Mesenteric fat pad (tissue), 1 donor: ENCODE results near the gene ZNF844. TPM values are rescaled to one million over a fixed set of nuclear protein-coding genes. Genes with fewer than 3 reads are reported as not detected.
"Not testable (repeated sequence)": the region's sequence is repeated elsewhere in the genome, so short reads cannot be mapped to it uniquely, and the experiment has no call there.

Experiments
- DNase-seq: peaks from one replicate; pipeline ENCODE4 v3.0.0-alpha.2; 2020; ENCODE audit warnings: low spot score
- long read RNA-seq: library from polyadenylated mRNA; unstranded; transcript quantifications from one replicate; pipeline ENCODE4 v2.0.0, GENCODE V29; 2020
- total RNA-seq: library from RNA; stranded (reverse); fragmentation: NEBNext Ultra II Directional; extraction: Animal tissue kit (Norgen Biotek cat#: 25700); gene quantifications from one replicate; pipeline ENCODE4 v1.2.1, GENCODE V29; 2021
- donor health status: DM: yes; HTN: yes; CAD: no.

The ZNF844 gene
- total RNA-seq, result 3.0 TPM
- long read RNA-seq, full-length matches to known transcripts, result 5 of 5 reads
- long read RNA-seq, partial matches to known transcripts, result 0 of 5 reads
- long read RNA-seq, other reads (novel, unspliced or antisense), result 0 of 5 reads

DNA sequence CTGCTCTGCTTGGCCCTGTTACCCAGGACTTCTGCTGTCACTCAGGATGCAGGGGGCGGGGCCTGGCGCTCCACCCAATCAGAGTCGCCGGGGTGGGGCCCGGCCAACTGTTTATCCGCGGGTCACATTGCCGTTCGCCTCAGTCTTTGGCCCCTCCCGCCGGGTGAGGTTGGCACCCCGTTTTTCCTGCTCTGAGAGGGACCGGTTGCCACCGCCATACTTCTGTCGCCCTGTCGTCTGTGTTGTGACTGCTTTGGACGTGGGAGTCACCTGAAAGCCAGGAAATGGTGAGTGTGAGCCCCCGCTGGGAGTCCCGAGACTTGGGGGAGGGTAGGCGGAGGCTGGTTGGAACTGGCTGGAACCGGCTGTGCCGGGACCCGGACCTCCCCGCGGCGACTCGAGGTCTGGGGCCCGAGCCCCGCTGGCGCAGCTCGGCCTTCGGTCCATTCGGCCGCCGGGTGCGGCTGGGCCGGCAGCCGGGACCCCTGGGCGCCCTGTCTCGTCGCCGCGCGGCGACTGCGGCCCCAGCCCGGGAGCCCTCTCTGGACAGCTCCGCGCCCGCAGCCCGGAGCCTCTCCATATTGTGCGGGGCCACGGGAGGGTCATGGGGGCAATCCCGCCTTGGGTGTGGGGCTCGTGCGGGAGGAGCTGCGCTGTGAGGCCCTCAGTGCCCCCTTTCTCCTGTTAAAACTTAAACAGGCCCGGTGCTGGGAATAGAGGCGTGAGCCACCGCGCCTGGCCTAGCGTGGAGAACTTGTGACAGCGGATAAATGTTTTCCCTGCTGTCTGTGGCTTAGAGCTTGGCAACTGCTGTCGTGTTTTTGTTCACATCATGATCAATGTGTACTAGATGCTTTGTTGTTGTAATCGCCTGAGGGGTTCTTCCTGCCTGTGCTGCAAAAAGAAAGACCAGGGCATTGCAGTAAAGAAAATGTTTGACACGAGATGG is at the start of gene ZNF844:
ZNF844 (plus strand) TSS at position 142 of the 949 bp plus-strand sequence; CDS start at position 285, 143 bp downstream.
- peak; percentile 98 for DNase-seq

DNA sequence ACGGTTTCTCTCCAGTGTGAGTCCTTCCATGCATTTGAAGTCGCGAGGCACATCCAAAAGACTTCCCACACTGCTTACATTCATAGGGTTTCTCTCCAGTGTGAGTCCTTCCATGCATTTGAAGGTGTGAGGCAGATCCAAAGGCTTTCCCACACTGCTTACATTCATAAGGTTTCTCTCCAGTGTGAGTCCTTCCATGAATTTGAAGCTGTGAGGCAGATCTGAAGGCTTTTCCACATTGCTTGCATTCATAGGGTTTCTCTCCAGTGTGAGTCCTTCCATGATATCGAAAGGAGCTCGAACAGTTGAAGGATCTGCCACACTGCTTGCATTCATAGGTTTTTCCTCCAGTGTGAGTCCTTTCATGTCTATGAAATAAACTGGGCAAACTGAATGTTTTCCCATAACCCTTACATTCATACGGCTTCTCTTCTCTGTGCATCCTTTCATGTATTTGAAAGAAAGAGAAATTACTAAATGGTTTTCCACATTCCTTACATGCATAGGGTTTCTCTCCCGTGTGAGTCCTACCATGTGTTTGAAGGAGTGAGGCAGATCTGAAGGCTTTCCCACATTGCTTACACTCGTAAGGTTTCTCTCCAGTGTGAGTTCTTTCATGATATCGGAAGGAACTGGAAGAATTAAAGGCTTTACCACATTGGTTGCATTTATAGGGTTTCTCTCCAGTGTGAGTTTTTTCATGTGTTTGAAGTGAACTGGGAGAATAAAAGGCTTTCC is 49.3 kb upstream of the ZNF844 start:
- DNase-seq, result no peak

DNA sequence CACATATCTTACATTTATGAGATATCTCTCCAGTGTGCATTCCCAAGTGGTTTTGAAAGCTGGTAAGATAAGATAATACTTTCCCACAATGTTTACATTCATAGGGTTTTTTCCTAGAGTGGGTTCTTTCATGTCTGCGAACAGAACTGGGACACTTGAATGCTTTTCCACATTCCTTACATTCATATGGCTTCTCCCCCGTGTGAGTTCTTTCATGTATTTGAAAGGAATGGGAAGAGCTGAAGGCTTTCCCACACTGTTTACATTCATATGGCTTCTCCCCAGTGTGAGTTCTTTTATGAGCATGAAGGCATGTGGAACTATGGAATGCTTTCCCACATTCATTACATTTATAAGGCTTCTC is 48.8 kb upstream of the ZNF844 start:
- no peak for DNase-seq

- no peak for DNase-seq
These were observed 30.3 kb upstream of the ZNF844 start for GRCh38 chr19:12034198-12034597.

DNA sequence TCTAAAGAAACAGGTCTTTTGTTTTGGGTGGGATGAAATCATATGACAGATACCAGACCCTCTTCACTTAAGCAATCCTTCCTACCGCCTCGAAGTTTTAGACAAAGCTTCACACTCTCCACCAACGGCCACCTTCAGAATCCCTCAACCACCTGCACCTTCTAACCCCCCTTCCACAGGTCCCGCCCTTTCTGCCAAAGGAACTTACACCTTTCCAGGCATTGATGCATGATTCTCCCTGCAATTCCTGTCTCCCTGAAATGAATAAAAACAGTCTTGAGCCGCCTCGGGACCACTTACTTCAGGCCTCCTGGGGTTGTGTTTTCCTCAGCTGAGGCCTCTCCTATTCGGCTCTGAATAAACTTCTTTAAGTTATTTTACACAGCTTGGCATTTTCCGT is 29.9 kb upstream of the ZNF844 start:
- peak; percentile 26 for DNase-seq

GRCh38 chr19:12035220-12036172 is 29.0 kb upstream of the ZNF844 start, which contains the start of gene ZNF433:
ZNF433 (minus strand) TSS chr19:12035679; CDS start chr19:12035539, 140 bp downstream.
- peak; percentile 94 for DNase-seq

GRCh38 chr19:12042893-12043292 is 21.6 kb upstream of the ZNF844 start:
- no peak for DNase-seq

- no peak for DNase-seq
These were observed 20.6 kb upstream of the ZNF844 start for GRCh38 chr19:12043752-12044422.

DNA sequence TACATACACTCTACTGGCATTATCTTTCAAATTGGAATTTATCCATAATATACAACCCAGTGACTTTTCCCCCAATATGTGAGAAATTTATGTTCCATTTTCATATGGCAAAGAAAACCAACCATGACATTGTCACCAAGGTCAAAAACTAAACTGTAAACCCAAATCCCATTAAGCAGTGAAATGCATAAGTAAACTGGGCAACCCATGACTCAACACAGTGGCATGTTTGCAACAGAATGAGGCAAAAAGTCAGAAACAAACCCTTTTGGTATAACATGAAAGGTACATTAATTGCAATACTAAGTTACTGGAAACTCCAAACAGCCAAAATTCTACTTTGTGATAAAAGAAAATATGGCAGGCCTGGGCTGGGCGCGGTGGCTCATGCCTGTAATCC is 16.7 kb upstream of the ZNF844 start:
- DNase-seq, result no peak

DNA sequence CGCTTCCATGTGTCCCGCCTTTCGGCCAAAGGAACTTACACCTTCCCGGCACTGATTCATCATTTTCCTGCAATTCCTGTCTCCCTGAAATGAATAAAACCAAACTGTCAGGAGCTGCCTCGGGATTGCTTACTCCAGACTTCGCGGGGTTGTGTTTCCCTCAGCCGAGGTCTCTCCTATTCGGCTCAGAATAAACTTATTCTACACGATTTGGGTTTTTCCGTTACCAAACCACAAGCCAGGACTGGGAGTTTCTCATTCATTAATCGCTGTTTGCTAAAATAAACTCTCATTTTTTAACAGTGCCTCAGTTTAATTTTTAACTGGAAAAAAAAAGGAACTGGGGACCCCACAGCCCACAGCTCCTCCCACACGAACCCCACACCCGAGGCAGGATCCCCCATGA is 12.4 kb upstream of the ZNF844 start:
- DNase-seq, result no peak

- DNase-seq, result peak; percentile 91
These were observed 11.9 kb upstream of the ZNF844 start, which contains the start of gene ZNF878 for GRCh38 chr19:12052497-12053169. ZNF878 (minus strand) TSS chr19:12052961; CDS start chr19:12052801, 160 bp downstream.

DNA sequence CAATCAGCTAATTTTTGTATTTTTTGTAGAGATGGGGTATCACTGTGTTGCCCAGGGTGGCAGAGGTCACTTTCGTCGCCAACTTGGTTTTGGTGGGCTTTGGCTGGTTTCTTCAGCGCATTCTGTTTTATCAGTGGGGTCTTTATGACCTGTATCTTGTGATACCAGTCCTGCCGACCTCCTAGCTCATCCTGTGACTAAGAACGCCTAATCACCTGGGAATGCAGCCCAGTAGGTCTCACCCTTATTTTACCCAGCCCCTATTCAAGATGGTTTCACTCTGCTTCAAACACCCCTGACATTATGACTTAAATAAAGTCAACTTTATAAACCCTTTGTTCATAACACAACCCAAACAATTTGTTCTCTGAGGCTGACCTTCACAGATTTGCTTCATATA is 8.7 kb upstream of the ZNF844 start:
- peak; percentile 35 for DNase-seq

DNA sequence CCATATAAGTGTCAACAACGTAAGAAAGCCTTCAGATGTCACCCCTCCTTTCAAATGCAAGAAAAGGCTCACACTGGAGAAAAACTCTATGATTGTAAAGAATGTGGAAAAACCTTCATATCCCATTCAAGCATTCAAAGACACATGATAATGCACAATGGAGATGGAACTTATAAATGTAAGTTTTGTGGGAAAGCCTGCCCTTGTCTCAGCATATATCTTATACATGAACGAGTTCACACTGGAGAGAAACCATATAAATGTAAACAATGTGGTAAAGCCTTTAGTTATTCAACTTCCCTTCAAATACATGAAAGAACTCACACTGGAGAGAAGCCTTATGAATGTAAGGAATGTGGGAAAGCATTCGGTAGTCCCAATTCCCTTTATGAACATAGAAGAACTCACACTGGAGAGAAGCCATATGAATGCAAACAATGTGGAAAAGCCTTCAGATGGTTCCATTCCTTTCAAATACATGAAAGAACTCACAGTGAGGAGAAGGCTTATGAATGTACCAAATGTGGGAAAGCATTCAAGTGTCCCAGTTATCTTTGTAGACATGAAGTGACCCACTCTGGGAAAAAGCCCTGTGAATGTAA is 11.1 kb downstream of the ZNF844 start:
- DNase-seq, result no peak

GRCh38 chr19:12076331-12076730 is 11.8 kb downstream of the ZNF844 start:
- DNase-seq, result not testable (repeated sequence)

GRCh38 chr19:12077375-12077774 is 12.8 kb downstream of the ZNF844 start:
- DNase-seq, result no peak

GRCh38 chr19:12083336-12083735 is 18.8 kb downstream of the ZNF844 start:
- DNase-seq, result not testable (repeated sequence)

DNA sequence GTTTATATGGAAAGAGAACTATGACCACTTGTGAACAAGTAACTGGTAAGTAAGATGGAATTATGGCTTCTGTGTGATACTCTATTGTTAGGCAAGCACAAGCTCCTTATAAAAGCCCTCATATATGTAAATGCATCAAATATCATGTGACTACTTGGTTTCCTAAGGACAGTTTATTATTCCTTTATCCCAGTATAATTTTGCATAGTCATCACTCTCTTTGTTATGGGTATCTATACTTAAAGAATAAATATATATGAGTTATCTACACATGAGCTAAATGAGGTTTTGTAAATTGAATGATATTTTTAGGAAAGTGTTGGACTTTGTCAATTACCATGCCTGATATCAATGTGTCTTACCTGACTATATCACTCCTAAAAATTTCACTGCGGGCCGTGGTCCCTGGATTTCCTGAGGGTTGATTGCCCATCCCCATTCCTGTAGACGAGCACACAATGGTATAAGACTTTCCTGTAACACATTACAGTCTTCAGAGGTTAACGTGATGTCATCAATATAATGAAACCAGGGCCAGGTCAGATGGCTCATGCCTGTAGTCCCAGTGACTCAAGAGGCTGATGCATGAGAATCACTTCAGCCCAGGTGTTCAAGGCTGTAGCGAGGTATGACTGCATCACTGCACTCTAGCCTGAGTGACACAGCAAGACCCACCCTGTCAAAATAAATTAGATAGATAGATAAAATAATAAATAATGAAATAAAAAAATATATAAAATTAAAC is 20.7 kb downstream of the ZNF844 start:
- DNase-seq, result no peak

GRCh38 chr19:12090807-12091206 is 26.3 kb downstream of the ZNF844 start:
- DNase-seq, result no peak
